ENCODE results near the gene CTNNBL1.

The CTNNBL1 gene

GRCh38 chr20:37776526-37776925 is 82.7 kb downstream of the CTNNBL1 start:
- H3K4me3 ChIP-seq (ENCODE audit: low read depth, low read length): no peak overlapping the region
- TF ChIP-seq CTCF (IDR thresholded peaks at IDR 0.05; ENCODE audit: low read depth, low read length, missing control alignments): no peak
- no peak for DNase-seq (ENCODE audit: low read depth)
- in situ Hi-C loops (cut with HindIII; ENCODE audit: low sequenced_read_pairs): no loop called here

- DNase-seq (ENCODE audit: low read depth): no peak
- no peak for TF ChIP-seq CTCF (IDR thresholded peaks at IDR 0.05; ENCODE audit: low read depth, low read length, missing control alignments)
- no peak overlapping the region for H3K4me3 ChIP-seq (ENCODE audit: low read depth, low read length)
- in situ Hi-C loops (cut with HindIII; ENCODE audit: low sequenced_read_pairs): no loop called here
Measured at GRCh38 chr20:37777012-37777950, 83.5 kb downstream of the CTNNBL1 start.

GRCh38 chr20:37777988-37778659 is 84.3 kb downstream of the CTNNBL1 start:
- in situ Hi-C loops (cut with HindIII; ENCODE audit: low sequenced_read_pairs): no loop called here
- no peak overlapping the region for H3K4me3 ChIP-seq (ENCODE audit: low read depth, low read length)
- no peak for DNase-seq (ENCODE audit: low read depth)
- no peak for TF ChIP-seq CTCF (IDR thresholded peaks at IDR 0.05; ENCODE audit: low read depth, low read length, missing control alignments)

- in situ Hi-C loops (cut with HindIII; ENCODE audit: low sequenced_read_pairs): no loop called here
- no peak overlapping the region for H3K4me3 ChIP-seq (ENCODE audit: low read depth, low read length)
- TF ChIP-seq CTCF (IDR thresholded peaks at IDR 0.05; ENCODE audit: low read depth, low read length, missing control alignments): no peak
- no peak for DNase-seq (ENCODE audit: low read depth)
Measured at GRCh38 chr20:37781626-37782025, 87.8 kb downstream of the CTNNBL1 start.

- in situ Hi-C loops (cut with HindIII; ENCODE audit: low sequenced_read_pairs): loop anchor here (5.0 kb wide), 1 partner anchor 56 kb away; no protein-coding TSS in a partner anchor
- no peak for TF ChIP-seq CTCF (IDR thresholded peaks at IDR 0.05; ENCODE audit: low read depth, low read length, missing control alignments)
- no peak for DNase-seq (ENCODE audit: low read depth)
- no peak overlapping the region for H3K4me3 ChIP-seq (ENCODE audit: low read depth, low read length)
Measured at GRCh38 chr20:37786043-37786442, 92.2 kb downstream of the CTNNBL1 start.

- no peak overlapping the region for H3K4me3 ChIP-seq (ENCODE audit: low read depth, low read length)
- no peak for TF ChIP-seq CTCF (IDR thresholded peaks at IDR 0.05; ENCODE audit: low read depth, low read length, missing control alignments)
- in situ Hi-C loops (cut with HindIII; ENCODE audit: low sequenced_read_pairs): loop anchor here (5.0 kb wide), 1 partner anchor 53 kb away; no protein-coding TSS in a partner anchor
- no peak for DNase-seq (ENCODE audit: low read depth)
Measured at GRCh38 chr20:37789408-37789807, 95.6 kb downstream of the CTNNBL1 start.
